Neural cell (in vitro differentiated cells): ENCODE data around the gene CKAP5.

Experiments
- EP300 ChIP-seq: fragments of 450-650 bp; conservative IDR thresholded peaks from 2 replicates; pipeline ENCODE4 v1.6.1; 2014; ENCODE audit warnings: antibody characterized with exemption, mild to moderate bottlenecking, moderate library complexity; ENCODE audit not compliant: poor library complexity, severe bottlenecking
- POLR2AphosphoS5 ChIP-seq: IDR thresholded peaks from 2 replicates; pipeline ENCODE4 v1.6.1; 2012
- RAD21 ChIP-seq: fragments of 450-650 bp; conservative IDR thresholded peaks from 2 replicates; pipeline ENCODE4 v1.6.1; 2014; ENCODE audit warnings: antibody characterized with exemption, mild to moderate bottlenecking, moderate library complexity
- TAF1 ChIP-seq: IDR thresholded peaks from 2 replicates; pipeline ENCODE4 v1.6.1; 2012; ENCODE audit warnings: low read depth
- TF ChIP-seq, protein P1 (sequence below): fragments of 450-650 bp; IDR thresholded peaks from 2 replicates; pipeline ENCODE4 v1.5.1; 2014; ENCODE audit warnings: antibody characterized with exemption, mild to moderate bottlenecking, moderate library complexity; ENCODE audit not compliant: poor library complexity, severe bottlenecking

DNA sequence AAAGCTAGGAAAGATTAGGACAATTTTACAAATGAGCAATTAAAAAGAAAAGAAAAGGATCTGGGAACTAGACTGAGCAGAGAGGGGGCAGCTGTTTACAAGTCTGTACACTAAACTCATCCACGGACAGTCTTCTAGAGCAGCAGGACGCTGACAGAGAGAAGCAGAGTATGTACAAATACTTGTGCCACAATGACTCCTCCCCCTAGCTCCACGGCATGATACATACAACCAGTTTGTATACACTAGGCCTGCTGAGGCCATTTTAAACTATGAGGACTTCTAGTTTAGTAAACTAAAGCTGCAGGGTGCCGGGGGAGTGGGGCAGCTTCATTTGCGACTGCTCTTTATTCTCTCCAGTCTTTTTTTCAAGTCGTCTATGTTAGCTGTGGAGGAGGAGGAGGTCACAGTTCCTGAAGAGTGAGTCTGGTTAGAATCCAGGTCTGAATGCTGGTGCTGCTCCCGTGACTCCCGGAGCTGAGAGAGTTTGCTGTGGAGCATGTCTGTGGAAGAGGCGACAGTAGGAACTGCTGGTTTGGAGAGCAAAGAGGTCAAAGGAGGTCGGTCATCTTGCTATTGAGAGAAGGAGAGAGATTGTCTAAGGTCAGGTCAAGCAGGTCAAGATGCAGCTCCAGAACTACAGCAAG lies 102.3 kb downstream of the CKAP5 start:
- TF ChIP-seq, protein P1, sequence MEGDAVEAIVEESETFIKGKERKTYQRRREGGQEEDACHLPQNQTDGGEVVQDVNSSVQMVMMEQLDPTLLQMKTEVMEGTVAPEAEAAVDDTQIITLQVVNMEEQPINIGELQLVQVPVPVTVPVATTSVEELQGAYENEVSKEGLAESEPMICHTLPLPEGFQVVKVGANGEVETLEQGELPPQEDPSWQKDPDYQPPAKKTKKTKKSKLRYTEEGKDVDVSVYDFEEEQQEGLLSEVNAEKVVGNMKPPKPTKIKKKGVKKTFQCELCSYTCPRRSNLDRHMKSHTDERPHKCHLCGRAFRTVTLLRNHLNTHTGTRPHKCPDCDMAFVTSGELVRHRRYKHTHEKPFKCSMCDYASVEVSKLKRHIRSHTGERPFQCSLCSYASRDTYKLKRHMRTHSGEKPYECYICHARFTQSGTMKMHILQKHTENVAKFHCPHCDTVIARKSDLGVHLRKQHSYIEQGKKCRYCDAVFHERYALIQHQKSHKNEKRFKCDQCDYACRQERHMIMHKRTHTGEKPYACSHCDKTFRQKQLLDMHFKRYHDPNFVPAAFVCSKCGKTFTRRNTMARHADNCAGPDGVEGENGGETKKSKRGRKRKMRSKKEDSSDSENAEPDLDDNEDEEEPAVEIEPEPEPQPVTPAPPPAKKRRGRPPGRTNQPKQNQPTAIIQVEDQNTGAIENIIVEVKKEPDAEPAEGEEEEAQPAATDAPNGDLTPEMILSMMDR, result no peak
- no peak for TF ChIP-seq EP300
- no peak for TF ChIP-seq RAD21
- no peak for TF ChIP-seq TAF1
- no peak for TF ChIP-seq POLR2AphosphoS5
